ENCODE results near the gene CARHSP1. TPM values are rescaled to one million over a fixed set of nuclear protein-coding genes. Genes with fewer than 3 reads are reported as not detected.

CARHSP1 gene
- total RNA-seq, 4 donors from 2014 or later = 42.2 to 47.8 (median 44.2) TPM

DNA sequence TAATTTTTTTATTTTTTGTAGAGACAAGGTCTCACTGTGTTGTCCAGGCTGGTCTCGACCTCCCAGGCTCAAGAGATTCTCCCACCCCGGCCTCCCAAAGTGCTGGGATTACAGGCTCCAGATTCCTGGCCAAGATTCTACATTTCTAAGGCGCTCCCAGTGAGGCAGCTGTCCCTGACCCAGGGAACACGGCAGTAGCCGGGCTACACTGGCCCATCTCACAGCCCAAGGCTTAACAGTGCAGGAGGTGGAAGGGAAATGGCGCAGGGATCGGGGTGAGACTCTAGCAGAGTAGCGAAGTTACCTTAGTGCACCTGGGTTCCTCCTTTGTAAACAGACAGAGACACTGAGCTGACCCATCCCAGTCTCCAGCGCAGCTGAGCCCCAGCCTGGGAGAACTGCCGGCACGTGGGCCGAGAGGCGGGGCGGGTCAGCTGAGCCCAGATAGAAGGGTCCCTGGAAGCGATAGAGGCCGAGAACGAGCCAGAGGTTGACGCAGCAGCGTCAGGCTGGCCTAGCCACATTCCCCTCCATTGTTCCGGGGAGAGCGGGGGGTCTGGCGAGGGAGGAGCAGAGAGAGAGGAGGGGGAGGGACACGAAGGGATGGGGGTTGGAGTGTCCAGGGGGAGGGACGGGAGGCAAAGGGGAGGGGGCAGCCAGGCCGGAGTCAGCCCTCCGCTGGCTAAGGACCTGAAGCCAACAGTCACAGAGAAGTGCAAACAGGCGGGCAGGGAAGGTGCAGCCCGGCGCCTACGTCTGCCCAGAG is 2.5 kb downstream of the CARHSP1 start:
- DNase-seq (ENCODE audit: low spot score in 2 of 2) = peak in 1 of 2 donors; percentile 93
- intact Hi-C loops (cut with DNase I; ENCODE audit: low total_unique reads) = no loop called here

DNA sequence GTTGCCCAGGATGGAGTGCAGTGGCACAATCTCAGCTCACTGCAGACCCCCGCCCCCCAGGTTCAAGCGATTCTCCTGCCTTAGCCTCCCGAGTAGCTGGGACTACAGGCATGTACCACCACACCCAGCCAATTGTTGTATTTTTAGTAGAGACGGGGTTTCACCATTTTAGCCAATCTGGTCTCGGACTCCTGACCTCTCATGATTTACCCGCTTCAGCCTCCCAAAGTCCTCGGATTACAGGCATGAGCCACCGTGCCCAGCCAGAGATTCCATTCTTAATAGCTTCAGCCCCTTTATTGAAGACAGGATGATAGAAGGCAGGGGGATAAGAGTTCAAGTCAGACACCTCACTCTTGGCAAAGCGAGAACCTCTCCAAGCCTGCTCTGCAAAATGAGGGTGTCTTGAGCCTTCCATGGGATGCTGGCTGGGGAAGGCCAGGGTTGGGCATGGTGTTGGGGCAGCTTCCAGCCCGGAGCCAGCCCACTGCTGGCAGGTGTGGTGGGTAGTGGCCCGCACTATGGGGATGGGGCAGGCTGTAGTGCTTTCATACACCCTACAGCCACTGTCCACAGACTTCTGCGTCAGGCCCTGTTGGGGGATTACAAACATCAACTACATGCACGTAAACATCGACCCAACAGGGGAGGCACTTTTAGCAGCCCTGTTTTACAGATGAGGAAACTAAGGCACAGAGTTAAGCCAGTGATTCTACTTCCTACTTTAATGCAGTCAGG is 3.5 kb downstream of the CARHSP1 start:
- intact Hi-C loops (cut with DNase I; ENCODE audit: low total_unique reads) = no loop called here

More for the DNA sequence above, 2.5 kb downstream of the CARHSP1 start:
- 33 to 46% methylated on average over 30 of the region's 30 CpGs for WGBS, 2 donors
- no peak for TF ChIP-seq POLR2A (IDR thresholded peaks at IDR 0.05)
- TF ChIP-seq, protein P1, sequence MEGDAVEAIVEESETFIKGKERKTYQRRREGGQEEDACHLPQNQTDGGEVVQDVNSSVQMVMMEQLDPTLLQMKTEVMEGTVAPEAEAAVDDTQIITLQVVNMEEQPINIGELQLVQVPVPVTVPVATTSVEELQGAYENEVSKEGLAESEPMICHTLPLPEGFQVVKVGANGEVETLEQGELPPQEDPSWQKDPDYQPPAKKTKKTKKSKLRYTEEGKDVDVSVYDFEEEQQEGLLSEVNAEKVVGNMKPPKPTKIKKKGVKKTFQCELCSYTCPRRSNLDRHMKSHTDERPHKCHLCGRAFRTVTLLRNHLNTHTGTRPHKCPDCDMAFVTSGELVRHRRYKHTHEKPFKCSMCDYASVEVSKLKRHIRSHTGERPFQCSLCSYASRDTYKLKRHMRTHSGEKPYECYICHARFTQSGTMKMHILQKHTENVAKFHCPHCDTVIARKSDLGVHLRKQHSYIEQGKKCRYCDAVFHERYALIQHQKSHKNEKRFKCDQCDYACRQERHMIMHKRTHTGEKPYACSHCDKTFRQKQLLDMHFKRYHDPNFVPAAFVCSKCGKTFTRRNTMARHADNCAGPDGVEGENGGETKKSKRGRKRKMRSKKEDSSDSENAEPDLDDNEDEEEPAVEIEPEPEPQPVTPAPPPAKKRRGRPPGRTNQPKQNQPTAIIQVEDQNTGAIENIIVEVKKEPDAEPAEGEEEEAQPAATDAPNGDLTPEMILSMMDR (IDR thresholded peaks at IDR 0.05) = no peak
- H3K4me3 ChIP-seq (ENCODE audit: low read depth, poor library complexity, severe bottlenecking) = no peak overlapping the region

DNA sequence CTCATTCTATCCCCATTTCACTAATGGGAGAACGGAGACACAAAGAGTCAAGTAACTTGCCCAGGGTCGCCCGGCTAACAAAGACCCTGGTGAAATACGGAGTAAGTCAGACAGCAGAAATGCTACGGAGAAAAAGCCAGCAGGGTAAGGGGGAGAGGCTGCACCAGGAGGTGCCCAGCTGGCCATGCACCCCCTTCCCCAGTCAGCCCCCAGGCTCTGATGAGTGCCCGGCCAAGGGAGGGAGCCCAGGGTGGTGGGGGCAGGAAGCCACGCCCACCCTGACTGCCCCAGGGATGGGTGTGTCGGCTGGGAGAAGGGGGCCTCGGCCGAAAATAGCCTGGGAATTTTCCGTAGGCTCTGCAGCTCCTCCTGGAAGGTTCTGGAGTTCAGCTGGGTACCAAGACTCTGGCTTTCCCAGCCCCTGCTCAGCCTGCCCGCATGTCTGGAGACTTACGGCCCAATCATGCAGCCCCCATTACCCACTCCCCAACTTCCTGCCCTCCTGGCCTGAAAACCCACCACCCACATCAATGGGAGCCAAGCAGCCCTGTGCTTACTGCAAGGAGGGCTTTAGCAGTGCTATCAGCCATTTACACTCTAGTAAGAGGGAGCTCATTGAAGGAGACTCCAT is 4.2 kb downstream of the CARHSP1 start:
- H3K4me3 ChIP-seq (ENCODE audit: low read depth, poor library complexity, severe bottlenecking) = no peak overlapping the region
- WGBS, 2 donors = 26 to 32% methylated on average over 13 of the region's 13 CpGs
- TF ChIP-seq, protein P1 (IDR thresholded peaks at IDR 0.05) = no peak
- TF ChIP-seq POLR2A (IDR thresholded peaks at IDR 0.05) = no peak
- intact Hi-C loops (cut with DNase I; ENCODE audit: low total_unique reads) = no loop called here
- no peak for DNase-seq (ENCODE audit: low spot score in 2 of 2)

More for the DNA sequence above, 3.5 kb downstream of the CARHSP1 start:
- no peak for DNase-seq (ENCODE audit: low spot score in 2 of 2)
- H3K4me3 ChIP-seq (ENCODE audit: low read depth, poor library complexity, severe bottlenecking) = no peak overlapping the region
- 93% methylated on average over 14 of the region's 14 CpGs for WGBS, 2 donors
- TF ChIP-seq, protein P1 (IDR thresholded peaks at IDR 0.05) = no peak
- TF ChIP-seq POLR2A (IDR thresholded peaks at IDR 0.05) = no peak

DNA sequence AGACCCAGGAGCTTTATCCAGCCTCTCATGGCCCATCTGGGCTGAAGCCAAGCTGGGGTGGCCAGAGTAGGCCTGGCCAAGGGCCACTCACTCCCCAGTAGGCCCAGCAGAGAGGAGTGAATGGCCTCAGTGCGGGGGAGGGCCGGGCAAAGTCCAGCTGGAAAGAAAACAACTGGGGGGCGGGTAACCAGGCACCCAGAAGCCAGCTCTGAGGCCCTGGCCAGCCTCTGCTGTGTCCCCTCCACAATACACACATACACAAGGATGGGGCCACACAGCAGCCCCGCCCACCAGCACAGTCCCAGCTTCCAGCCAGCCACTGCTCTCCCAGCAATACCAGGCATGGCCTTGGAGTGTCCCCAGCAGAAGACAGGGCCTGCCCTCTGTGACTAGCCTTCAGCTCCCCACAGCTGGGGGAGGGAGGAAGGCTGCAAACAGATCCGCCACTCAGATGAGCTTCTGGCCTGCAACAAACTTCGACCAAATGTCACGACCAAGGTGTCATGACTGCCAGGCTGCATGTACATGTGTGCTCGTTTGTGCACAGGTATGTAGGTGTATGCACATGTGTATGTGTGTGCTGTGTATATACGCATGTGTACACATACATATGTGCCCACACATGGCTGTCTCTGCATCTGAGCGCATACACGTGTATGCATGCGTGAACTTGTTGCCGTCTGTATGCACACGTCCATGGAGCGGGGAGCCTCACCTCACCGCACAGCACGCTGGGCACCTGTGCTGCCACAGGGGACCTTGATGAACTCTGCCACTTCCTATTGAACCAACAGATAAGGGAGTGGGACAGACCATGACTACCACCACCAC is 5.0 kb downstream of the CARHSP1 start:
- H3K4me3 ChIP-seq (ENCODE audit: low read depth, poor library complexity, severe bottlenecking) = no peak overlapping the region
- TF ChIP-seq POLR2A (IDR thresholded peaks at IDR 0.05) = no peak
- TF ChIP-seq, protein P1 (IDR thresholded peaks at IDR 0.05) = peak in 1 of 3 donors; percentile 14
- WGBS, 2 donors = 54 to 55% methylated on average over 17 of the region's 17 CpGs
- intact Hi-C loops (cut with DNase I; ENCODE audit: low total_unique reads) = no loop called here
- no peak for DNase-seq (ENCODE audit: low spot score in 2 of 2)
